Raji (cell line): Measurements from ENCODE around the gene FAM131C.

Experiments
- POLR2A ChIP-seq: IDR thresholded peaks from 2 replicates; pipeline ENCODE4 v1.6.1; 2011; ENCODE audit warnings: low read depth, low read length, control low read depth; ENCODE audit not compliant: insufficient read depth

Gene FAM131C

GRCh38 chr1:16073490-16074119, at the start of gene FAM131C:
Gene FAM131C, minus strand, starts transcription at chr1:16073651. Its CDS starts 209 bp downstream, at chr1:16073442.
- TF ChIP-seq POLR2A, result no peak

DNA sequence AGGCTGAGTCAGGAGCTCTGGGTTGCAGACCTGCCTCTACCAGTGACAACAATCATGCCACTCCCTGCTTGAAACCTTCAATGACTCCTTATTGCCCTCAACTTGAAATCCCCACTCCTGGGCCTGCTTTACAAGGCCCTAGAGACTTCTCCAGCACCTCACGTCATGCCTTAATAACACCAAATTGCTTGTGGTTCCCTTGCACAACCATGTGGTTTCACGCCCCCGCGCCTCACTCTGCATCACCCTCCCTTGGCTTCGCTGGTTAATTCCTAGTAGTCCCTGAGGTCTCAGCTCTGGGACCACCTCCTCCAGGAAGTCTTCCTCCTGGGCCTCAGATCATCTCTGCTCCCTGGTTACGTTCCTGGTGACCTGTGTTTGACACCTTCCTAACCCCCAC, 49.5 kb upstream of the FAM131C start:
- no peak for TF ChIP-seq POLR2A

- no peak for TF ChIP-seq POLR2A
Observed at GRCh38 chr1:16122350-16122881, 49.0 kb upstream of the FAM131C start.

DNA sequence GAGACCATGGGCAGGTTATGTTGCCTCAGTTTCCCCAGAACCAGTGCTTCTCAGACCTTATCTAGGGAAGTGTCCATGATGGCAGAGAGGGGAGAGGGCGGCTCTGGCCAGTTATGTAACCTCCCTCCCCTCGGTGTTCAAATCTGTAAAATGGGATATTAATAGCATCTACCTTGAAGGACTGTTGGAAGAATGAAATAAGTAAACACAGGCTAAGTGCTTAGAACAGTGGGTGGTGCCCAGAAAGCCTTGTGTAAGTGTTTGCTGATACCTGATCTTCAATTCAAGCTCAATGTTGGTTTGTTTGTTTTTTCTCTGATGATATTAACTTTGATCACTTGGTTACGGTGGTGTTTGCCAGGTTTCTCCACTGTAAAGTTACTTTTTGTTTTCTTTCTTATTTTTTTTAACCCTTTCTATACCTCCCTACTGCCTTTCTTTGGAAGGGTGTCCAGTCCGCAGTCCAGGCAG, 47.5 kb upstream of the FAM131C start:
- no peak for TF ChIP-seq POLR2A

GRCh38 chr1:16120407-16120806, 47.0 kb upstream of the FAM131C start:
- TF ChIP-seq POLR2A, result no peak

- TF ChIP-seq POLR2A, result no peak
Observed at GRCh38 chr1:16119926-16120325, 46.5 kb upstream of the FAM131C start.

GRCh38 chr1:16119504-16119903, 46.1 kb upstream of the FAM131C start:
- TF ChIP-seq POLR2A, result no peak

GRCh38 chr1:16118706-16119105, 45.3 kb upstream of the FAM131C start:
- TF ChIP-seq POLR2A, result no peak

- no peak for TF ChIP-seq POLR2A
Observed at GRCh38 chr1:16117936-16118335, 44.5 kb upstream of the FAM131C start.

- TF ChIP-seq POLR2A, result no peak
Observed at GRCh38 chr1:16117369-16117768, 43.9 kb upstream of the FAM131C start.

GRCh38 chr1:16116625-16117024, 43.2 kb upstream of the FAM131C start:
- TF ChIP-seq POLR2A, result no peak

DNA sequence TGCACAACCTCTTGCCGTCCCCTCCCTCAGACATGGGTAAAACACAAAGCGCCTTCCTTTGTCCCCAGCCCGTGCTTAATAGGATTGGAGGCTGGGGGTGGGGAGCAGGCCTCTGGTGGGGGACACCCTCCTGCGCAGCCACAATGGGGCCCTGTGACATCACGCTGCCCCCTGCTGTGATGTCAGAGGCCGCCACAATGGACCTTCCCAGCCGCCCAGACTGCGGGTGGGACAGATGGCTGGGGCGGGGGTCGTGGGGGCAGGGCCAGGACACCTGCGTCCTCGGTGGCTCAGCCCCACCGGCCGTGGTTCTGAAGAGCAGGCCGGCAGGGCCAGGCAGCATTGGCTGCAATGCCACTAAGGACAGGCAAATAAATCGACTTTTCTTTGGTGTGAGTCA, 42.6 kb upstream of the FAM131C start:
- no peak for TF ChIP-seq POLR2A

DNA sequence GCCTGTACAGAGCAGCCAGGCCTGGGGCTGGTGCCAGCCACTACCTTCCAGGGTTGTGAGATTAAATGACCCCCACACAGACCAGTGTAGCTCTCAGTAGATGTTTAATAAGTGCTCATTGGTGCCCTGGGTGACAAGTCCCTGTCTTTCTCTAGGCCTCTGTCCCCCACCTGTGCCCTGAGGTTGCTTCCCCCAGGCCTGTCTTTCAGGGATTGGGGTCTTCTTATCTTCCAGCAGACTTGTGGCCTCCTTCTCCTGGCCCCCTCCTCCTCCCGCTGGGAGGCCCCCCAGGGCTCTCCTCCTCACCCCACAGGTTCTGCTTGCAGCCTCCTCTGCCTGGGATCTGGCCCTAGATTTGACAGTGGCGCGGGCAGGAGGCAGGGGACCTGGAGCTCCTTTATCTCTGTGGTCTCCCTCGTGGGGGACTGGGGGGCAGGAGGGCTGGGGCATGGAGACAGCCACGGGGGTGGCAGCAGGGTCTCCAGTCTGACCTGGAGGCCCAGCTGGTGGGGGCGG, 42.1 kb upstream of the FAM131C start:
- no peak for TF ChIP-seq POLR2A

GRCh38 chr1:16114527-16115467, 41.3 kb upstream of the FAM131C start:
- TF ChIP-seq POLR2A, result no peak

DNA sequence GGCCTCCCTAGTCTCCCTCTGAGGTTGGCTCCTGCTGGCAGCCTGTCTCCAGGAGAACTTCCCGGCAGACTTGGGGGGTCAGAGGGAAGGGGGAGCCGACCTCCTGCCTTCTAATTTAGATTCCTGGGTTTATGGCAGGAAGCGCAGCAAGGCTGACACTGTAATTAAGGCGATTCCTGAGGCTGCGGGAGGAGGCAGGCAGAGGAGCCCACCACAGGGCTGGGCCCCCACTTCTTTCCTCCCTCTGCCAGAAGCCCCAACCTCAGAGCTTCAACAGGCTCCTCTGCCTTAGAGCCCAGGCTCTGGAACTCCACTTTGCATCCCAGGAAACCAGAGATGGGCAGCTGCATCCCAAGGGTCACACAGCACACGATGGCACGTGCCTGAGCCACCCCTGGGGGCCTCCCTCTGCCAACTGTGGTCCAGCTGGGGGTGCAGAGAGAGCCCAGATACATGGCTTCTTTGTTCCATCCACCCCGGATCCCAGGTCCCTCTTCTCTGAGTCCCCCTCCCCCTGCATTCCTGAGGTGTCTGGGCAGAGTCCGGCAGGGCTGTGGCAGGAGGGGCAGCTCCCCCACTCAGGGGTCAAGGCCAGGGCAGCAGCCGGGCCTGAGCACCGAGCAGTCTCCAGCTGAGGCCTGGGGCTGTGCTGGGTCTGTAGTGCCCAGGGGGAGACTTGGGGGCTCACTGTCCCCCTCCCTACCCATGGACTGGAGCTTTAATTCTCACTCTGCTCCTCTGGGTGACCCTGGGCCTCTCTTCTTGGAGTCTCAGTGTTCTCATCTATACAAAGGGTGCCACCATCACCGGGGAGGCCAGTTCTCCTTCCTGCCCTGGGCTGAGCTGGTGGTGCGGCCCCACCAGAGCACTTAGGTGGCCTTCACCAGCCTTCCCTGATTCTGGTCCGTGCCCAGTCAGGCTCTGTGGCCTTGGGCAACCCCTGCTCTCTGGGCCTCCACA, 39.4 kb upstream of the FAM131C start:
- TF ChIP-seq POLR2A, result no peak
